Nephron (organoid): ENCODE data around the gene FOLR2.

Source experiments
- H3K27ac Mint-ChIP-seq, 3 experiments: 2 replicates each; pipeline ENCODE4 v1.8.0; 2020; ENCODE audit warnings: mixed read lengths in 3 of 3, mild to moderate bottlenecking in 2 of 3, moderate library complexity in 1 of 3
- H3K27me3 Mint-ChIP-seq: 2 replicates; pipeline ENCODE4 v1.8.0; 2021; ENCODE audit warnings: low read depth, mild to moderate bottlenecking, moderate library complexity, mixed read lengths
- H3K36me3 Mint-ChIP-seq: 2 replicates; pipeline ENCODE4 v1.8.0; 2020; ENCODE audit warnings: low read depth, mixed read lengths
- H3K4me1 Mint-ChIP-seq: 2 replicates; pipeline ENCODE4 v1.8.0; 2020; ENCODE audit warnings: mixed read lengths
- H3K4me3 Mint-ChIP-seq, 3 experiments: 2 replicates each; pipeline ENCODE4 v1.8.0; 2020; ENCODE audit warnings: mild to moderate bottlenecking in 3 of 3, mixed read lengths in 3 of 3, moderate library complexity in 2 of 3
- H3K9me3 Mint-ChIP-seq: 2 replicates; pipeline ENCODE4 v1.8.0; 2020; ENCODE audit warnings: mixed read lengths
- TF ChIP-seq, protein P1 (sequence below), 3 experiments: fragments of 200-600 bp; sonication (generic); IDR thresholded peaks; one replicate each; pipeline ENCODE4 v1.5.0; 2021; ENCODE audit warnings: antibody characterized with exemption in 3 of 3; ENCODE audit not compliant: unreplicated experiment in 3 of 3

The FOLR2 gene

DNA sequence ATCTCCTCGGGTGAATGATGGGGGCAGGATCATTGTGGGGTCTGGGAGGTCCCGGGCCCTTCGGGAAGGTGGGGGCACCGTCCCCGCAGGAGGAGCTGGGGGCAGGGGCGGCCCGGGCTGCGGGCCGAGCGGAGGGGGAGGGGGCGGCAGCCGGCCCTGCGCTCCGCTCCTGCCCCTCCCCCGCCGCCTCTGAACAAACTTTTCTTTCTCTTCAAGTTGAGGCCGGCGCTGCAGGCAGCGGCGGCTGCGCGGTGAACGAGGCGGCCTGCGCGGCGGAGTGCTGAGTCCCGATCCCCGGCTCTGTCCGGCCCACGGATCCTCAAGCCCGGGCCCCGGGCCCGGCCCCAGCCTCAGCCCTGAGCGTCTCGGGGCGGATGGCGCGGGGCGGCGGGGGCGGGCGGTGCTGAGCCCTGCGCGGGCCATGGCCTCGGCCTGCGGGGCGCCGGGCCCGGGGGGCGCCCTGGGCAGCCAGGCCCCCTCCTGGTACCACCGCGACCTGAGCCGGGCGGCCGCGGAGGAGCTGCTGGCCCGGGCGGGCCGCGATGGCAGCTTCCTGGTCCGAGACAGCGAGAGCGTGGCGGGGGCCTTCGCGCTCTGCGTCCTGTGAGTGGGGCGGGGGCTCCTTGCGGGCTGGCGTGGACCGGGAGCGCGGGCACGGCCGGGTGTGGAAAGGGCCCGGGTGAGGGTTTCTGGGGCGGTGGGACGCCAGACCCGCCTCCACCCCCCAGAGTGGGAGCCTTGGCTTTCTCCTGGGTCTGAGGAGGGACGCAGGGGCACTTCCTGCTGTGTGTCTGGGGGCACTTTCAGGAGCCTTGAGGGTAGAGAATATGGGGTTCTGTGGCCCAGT is 8.2 kb downstream of the FOLR2 start, which contains the start of gene INPPL1:
Gene INPPL1 (plus strand): TSS at position 204 of the 847 bp plus-strand sequence. CDS start 218 bp downstream, at position 422.
- peak within 1 kb of the TSS; percentile 97 to 99 (median 99) for H3K4me3 Mint-ChIP-seq

DNA sequence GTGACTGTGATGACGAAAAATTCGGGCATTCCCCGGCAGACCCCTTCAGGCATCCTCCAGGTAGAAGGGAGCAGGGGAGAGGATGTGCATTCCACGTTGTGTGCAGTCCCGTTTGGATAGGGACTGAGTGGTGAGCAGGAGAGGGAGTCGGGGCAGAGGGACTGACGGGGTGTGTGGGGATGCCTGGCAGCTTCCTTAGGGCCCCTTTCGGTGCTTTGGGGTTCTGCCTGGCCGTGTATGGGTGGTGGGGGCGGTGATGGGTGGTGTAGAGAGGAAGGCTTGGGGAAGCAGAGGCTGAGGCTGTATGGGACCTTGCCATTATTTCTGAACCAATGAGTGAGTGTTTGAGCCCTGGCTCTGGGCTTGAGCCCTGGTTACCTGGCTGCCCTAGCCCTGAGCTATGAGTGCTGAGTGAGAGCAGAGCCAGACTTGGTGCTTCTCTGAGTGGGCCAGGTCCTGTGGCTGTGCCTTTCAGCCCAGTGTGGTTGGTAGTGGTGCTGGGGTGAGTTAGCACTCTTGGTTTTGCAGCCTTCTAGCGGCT is 8.9 kb downstream of the FOLR2 start:
- H3K36me3 Mint-ChIP-seq: peaks cover 17% of the 10 kb centered on the region
- peak overlapping the region; percentile 93 to 97 (median 97) for H3K4me3 Mint-ChIP-seq
- TF ChIP-seq, protein P1, sequence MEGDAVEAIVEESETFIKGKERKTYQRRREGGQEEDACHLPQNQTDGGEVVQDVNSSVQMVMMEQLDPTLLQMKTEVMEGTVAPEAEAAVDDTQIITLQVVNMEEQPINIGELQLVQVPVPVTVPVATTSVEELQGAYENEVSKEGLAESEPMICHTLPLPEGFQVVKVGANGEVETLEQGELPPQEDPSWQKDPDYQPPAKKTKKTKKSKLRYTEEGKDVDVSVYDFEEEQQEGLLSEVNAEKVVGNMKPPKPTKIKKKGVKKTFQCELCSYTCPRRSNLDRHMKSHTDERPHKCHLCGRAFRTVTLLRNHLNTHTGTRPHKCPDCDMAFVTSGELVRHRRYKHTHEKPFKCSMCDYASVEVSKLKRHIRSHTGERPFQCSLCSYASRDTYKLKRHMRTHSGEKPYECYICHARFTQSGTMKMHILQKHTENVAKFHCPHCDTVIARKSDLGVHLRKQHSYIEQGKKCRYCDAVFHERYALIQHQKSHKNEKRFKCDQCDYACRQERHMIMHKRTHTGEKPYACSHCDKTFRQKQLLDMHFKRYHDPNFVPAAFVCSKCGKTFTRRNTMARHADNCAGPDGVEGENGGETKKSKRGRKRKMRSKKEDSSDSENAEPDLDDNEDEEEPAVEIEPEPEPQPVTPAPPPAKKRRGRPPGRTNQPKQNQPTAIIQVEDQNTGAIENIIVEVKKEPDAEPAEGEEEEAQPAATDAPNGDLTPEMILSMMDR (IDR thresholded peaks at IDR 0.05; ENCODE audit: unreplicated experiment in 3 of 3): no peak
- H3K27me3 Mint-ChIP-seq: no peaks in the 10 kb centered on the region
- H3K9me3 Mint-ChIP-seq: no peaks in the 10 kb centered on the region
- H3K4me1 Mint-ChIP-seq: peaks cover 43% of the 10 kb centered on the region
- peak overlapping the region; percentile 86 to 93 (median 93) for H3K27ac Mint-ChIP-seq

More for the DNA sequence above, 8.2 kb downstream of the FOLR2 start, which contains the start of gene INPPL1:
- TF ChIP-seq, protein P1 (IDR thresholded peaks at IDR 0.05; ENCODE audit: unreplicated experiment in 3 of 3): no peak
- Mint-ChIP-seq H3K9me3 (no peaks in the 10 kb centered on the region), H3K36me3 (peaks cover 13% of the 10 kb centered on the region), H3K27ac (peak within 1 kb of the TSS; percentile 98 to 100 (median 99)), H3K4me1 (peaks cover 43% of the 10 kb centered on the region), H3K27me3 (no peaks in the 10 kb centered on the region)

DNA sequence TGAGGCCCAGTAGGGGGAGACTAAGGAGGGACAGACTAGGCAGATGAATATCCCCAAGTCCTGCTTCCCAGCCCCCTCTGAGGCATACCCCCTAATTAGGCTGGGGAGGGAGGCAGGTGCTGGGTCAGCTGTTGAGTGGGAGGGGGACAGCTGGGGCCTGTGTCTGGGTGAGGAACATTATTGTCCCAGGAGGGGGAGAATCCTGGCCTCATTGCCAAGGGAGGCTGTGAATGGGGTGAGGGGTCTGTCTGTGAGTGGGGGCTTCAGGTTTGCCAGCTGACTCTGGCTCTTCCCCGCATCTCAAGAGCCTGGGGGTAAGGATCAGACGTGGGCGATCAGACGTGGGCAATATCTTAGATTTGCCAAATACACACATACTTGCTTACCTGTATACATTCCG is 10.1 kb downstream of the FOLR2 start:
- Mint-ChIP-seq H3K36me3 (peaks cover 28% of the 10 kb centered on the region), H3K27me3 (no peaks in the 10 kb centered on the region), H3K27ac (peak overlapping the region; percentile 86 to 93 (median 93)), H3K9me3 (no peaks in the 10 kb centered on the region), H3K4me3 (peak overlapping the region; percentile 93 to 97 (median 97)), H3K4me1 (peaks cover 48% of the 10 kb centered on the region)
- TF ChIP-seq, protein P1 (IDR thresholded peaks at IDR 0.05; ENCODE audit: unreplicated experiment in 3 of 3): no peak

DNA sequence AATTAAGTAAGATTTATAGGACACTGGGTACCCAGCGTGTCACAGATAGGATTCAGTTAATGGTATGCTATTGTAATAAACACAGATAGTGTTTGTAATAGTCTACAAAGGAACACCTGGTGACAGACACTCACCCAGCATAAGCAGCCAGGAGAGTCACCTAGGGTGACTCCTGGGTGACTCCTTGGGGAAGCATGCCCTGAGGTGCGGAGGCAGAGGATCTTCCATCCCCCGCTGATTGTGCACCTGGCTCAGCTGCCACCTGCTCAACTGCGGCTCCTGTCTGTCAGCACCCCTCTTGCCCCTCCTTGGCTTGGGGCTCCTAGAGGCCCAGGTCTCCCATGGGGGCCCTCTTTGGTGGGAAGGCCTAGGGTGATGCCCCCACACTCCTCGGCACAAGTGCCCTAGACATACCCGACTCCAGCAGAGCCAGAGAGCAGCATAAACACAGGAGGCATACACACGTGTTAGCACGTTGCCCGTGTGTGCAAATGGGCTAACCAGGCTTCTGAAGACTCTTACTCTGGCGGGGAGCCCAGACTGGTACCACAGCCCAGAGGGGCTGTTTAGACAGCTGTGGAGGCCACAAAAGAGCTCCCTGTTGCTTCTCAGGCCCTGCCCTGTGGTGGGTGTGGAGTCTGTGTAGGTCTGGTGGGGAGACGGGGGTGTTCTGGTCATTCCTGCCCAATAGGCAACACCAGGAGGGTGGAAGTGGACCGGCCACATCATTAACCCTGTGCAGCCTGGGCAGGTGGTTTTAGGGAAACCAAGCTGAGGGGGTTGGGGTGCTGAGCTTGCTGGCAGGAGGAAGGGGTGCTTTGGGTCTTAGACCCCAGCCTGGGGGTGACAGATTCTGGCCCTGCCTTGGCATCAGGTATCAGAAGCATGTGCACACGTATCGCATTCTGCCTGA is 11.0 kb downstream of the FOLR2 start:
- Mint-ChIP-seq H3K36me3 (peaks cover 37% of the 10 kb centered on the region), H3K27me3 (no peaks in the 10 kb centered on the region), H3K9me3 (no peaks in the 10 kb centered on the region), H3K4me3 (peak overlapping the region; percentile 93 to 97 (median 97)), H3K4me1 (peaks cover 41% of the 10 kb centered on the region), H3K27ac (peak overlapping the region; percentile 22 to 93 (median 93))
- TF ChIP-seq, protein P1 (IDR thresholded peaks at IDR 0.05; ENCODE audit: unreplicated experiment in 3 of 3): no peak

DNA sequence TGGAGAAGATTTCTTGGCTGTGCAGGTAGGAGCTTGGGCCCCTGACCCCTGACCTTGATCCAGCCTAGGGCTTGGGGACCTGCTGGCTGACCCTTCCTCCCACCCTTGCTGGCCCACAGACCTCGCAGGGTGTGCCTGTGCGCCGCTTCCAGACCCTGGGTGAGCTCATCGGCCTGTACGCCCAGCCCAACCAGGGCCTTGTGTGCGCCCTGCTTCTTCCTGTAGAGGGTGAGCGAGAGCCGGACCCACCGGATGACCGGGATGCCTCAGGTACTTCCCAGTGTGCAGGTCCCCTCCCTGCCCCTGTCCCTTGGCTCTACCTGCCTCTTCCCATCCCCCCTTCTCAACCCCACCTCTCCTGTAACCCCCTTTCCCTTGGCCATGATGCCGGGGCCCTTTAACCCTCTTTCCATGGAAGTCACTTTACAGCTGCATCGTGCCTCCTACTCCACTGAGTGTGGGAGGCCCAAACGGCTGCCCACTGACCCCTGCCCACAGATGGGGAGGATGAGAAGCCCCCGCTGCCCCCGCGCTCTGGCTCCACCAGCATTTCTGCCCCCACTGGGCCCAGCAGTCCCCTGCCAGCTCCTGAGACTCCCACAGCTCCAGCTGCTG is 11.7 kb downstream of the FOLR2 start:
- Mint-ChIP-seq H3K4me1 (peaks cover 36% of the 10 kb centered on the region), H3K36me3 (peaks cover 42% of the 10 kb centered on the region), H3K27ac (no peak overlapping the region), H3K4me3 (peak overlapping the region in 1 of 3 experiments; percentile 97), H3K9me3 (no peaks in the 10 kb centered on the region), H3K27me3 (no peaks in the 10 kb centered on the region)
- TF ChIP-seq, protein P1 (IDR thresholded peaks at IDR 0.05; ENCODE audit: unreplicated experiment in 3 of 3): peak in 1 of 3 experiments; percentile 10
